ENCODE measurements around the gene EIF3B.
"Not testable (repeated sequence)": the region's sequence is repeated elsewhere in the genome, so short reads cannot be mapped to it uniquely, and the experiment has no call there.

EIF3B gene

GRCh38 chr7:2378125-2378524, 23.5 kb downstream of the EIF3B start:
- not testable (repeated sequence) for H3K27ac ChIP-seq (ENCODE audit: low read depth, low read length)

GRCh38 chr7:2379161-2379560, 24.5 kb downstream of the EIF3B start:
- Histone ChIP-seq H3K27ac (ENCODE audit: low read depth, low read length) (no peak overlapping the region), H3K36me3 (ENCODE audit: control insufficient read depth, insufficient read depth, low read length) (peaks cover 79% of the 10 kb centered on the region), H3K9ac (ENCODE audit: low read depth, low read length) (no peak overlapping the region), H3K4me3 (ENCODE audit: low read depth, low read length) (no peak overlapping the region), H3K4me1 (ENCODE audit: control insufficient read depth, insufficient read depth, low read length) (no peaks in the 10 kb centered on the region), H3K9me3 (ENCODE audit: control insufficient read depth, insufficient read depth, low read length) (no peaks in the 10 kb centered on the region), H3K27me3 (ENCODE audit: control insufficient read depth, insufficient read depth, low read length) (no peaks in the 10 kb centered on the region)

More at GRCh38 chr7:2378125-2378524, 23.5 kb downstream of the EIF3B start:
- not testable (repeated sequence) for H3K27me3 ChIP-seq (ENCODE audit: control insufficient read depth, insufficient read depth, low read length); H3K9ac ChIP-seq (ENCODE audit: low read depth, low read length); H3K9me3 ChIP-seq (ENCODE audit: control insufficient read depth, insufficient read depth, low read length); H3K4me1 ChIP-seq (ENCODE audit: control insufficient read depth, insufficient read depth, low read length); H3K4me3 ChIP-seq (ENCODE audit: low read depth, low read length)
- peaks cover 89% of the 10 kb centered on the region for H3K36me3 ChIP-seq (ENCODE audit: control insufficient read depth, insufficient read depth, low read length)

- Histone ChIP-seq H3K4me3 (ENCODE audit: low read depth, low read length) (no peak overlapping the region), H3K9me3 (ENCODE audit: control insufficient read depth, insufficient read depth, low read length) (no peaks in the 10 kb centered on the region), H3K9ac (ENCODE audit: low read depth, low read length) (no peak overlapping the region), H3K4me1 (ENCODE audit: control insufficient read depth, insufficient read depth, low read length) (no peaks in the 10 kb centered on the region), H3K27me3 (ENCODE audit: control insufficient read depth, insufficient read depth, low read length) (no peaks in the 10 kb centered on the region), H3K27ac (ENCODE audit: low read depth, low read length) (no peak overlapping the region), H3K36me3 (ENCODE audit: control insufficient read depth, insufficient read depth, low read length) (peaks cover 71% of the 10 kb centered on the region)
These were observed 25.3 kb downstream of the EIF3B start for GRCh38 chr7:2379821-2380450.

GRCh38 chr7:2380461-2380860, 25.8 kb downstream of the EIF3B start:
- Histone ChIP-seq H3K27ac (ENCODE audit: low read depth, low read length) (no peak overlapping the region), H3K4me3 (ENCODE audit: low read depth, low read length) (no peak overlapping the region), H3K27me3 (ENCODE audit: control insufficient read depth, insufficient read depth, low read length) (no peaks in the 10 kb centered on the region), H3K9ac (ENCODE audit: low read depth, low read length) (no peak overlapping the region), H3K4me1 (ENCODE audit: control insufficient read depth, insufficient read depth, low read length) (no peaks in the 10 kb centered on the region), H3K36me3 (ENCODE audit: control insufficient read depth, insufficient read depth, low read length) (peaks cover 66% of the 10 kb centered on the region), H3K9me3 (ENCODE audit: control insufficient read depth, insufficient read depth, low read length) (no peaks in the 10 kb centered on the region)

- no peak overlapping the region for H3K27ac ChIP-seq (ENCODE audit: low read depth, low read length)
- H3K9ac ChIP-seq (ENCODE audit: low read depth, low read length): no peak overlapping the region
- H3K36me3 ChIP-seq (ENCODE audit: control insufficient read depth, insufficient read depth, low read length): peaks cover 58% of the 10 kb centered on the region
- H3K9me3 ChIP-seq (ENCODE audit: control insufficient read depth, insufficient read depth, low read length): no peaks in the 10 kb centered on the region
- no peaks in the 10 kb centered on the region for H3K4me1 ChIP-seq (ENCODE audit: control insufficient read depth, insufficient read depth, low read length)
- no peaks in the 10 kb centered on the region for H3K27me3 ChIP-seq (ENCODE audit: control insufficient read depth, insufficient read depth, low read length)
- H3K4me3 ChIP-seq (ENCODE audit: low read depth, low read length): no peak overlapping the region
These were observed 26.6 kb downstream of the EIF3B start for GRCh38 chr7:2381227-2381626.

- Histone ChIP-seq H3K9me3 (ENCODE audit: control insufficient read depth, insufficient read depth, low read length) (no peaks in the 10 kb centered on the region), H3K27ac (ENCODE audit: low read depth, low read length) (no peak overlapping the region), H3K9ac (ENCODE audit: low read depth, low read length) (no peak overlapping the region), H3K27me3 (ENCODE audit: control insufficient read depth, insufficient read depth, low read length) (no peaks in the 10 kb centered on the region), H3K36me3 (ENCODE audit: control insufficient read depth, insufficient read depth, low read length) (peaks cover 51% of the 10 kb centered on the region), H3K4me1 (ENCODE audit: control insufficient read depth, insufficient read depth, low read length) (no peaks in the 10 kb centered on the region), H3K4me3 (ENCODE audit: low read depth, low read length) (no peak overlapping the region)
These were observed 27.4 kb downstream of the EIF3B start for GRCh38 chr7:2381881-2382509.

GRCh38 chr7:2383543-2384274, 29.1 kb downstream of the EIF3B start:
- no peak overlapping the region for H3K27ac ChIP-seq (ENCODE audit: low read depth, low read length)
- no peak overlapping the region for H3K9ac ChIP-seq (ENCODE audit: low read depth, low read length)
- no peaks in the 10 kb centered on the region for H3K27me3 ChIP-seq (ENCODE audit: control insufficient read depth, insufficient read depth, low read length)
- H3K36me3 ChIP-seq (ENCODE audit: control insufficient read depth, insufficient read depth, low read length): peaks cover 39% of the 10 kb centered on the region
- no peaks in the 10 kb centered on the region for H3K4me1 ChIP-seq (ENCODE audit: control insufficient read depth, insufficient read depth, low read length)
- H3K9me3 ChIP-seq (ENCODE audit: control insufficient read depth, insufficient read depth, low read length): no peaks in the 10 kb centered on the region
- H3K4me3 ChIP-seq (ENCODE audit: low read depth, low read length): no peak overlapping the region

GRCh38 chr7:2384354-2385243, 30.0 kb downstream of the EIF3B start:
- no peaks in the 10 kb centered on the region for H3K27me3 ChIP-seq (ENCODE audit: control insufficient read depth, insufficient read depth, low read length)
- no peaks in the 10 kb centered on the region for H3K9me3 ChIP-seq (ENCODE audit: control insufficient read depth, insufficient read depth, low read length)
- H3K4me3 ChIP-seq (ENCODE audit: low read depth, low read length): no peak overlapping the region
- peaks cover 30% of the 10 kb centered on the region for H3K36me3 ChIP-seq (ENCODE audit: control insufficient read depth, insufficient read depth, low read length)
- no peaks in the 10 kb centered on the region for H3K4me1 ChIP-seq (ENCODE audit: control insufficient read depth, insufficient read depth, low read length)
- H3K9ac ChIP-seq (ENCODE audit: low read depth, low read length): no peak overlapping the region
- no peak overlapping the region for H3K27ac ChIP-seq (ENCODE audit: low read depth, low read length)

GRCh38 chr7:2386122-2386521, 31.5 kb downstream of the EIF3B start:
- not testable (repeated sequence) for H3K4me1 ChIP-seq (ENCODE audit: control insufficient read depth, insufficient read depth, low read length); H3K9me3 ChIP-seq (ENCODE audit: control insufficient read depth, insufficient read depth, low read length); H3K4me3 ChIP-seq (ENCODE audit: low read depth, low read length); H3K27ac ChIP-seq (ENCODE audit: low read depth, low read length); H3K9ac ChIP-seq (ENCODE audit: low read depth, low read length); H3K27me3 ChIP-seq (ENCODE audit: control insufficient read depth, insufficient read depth, low read length)
- peaks cover 15% of the 10 kb centered on the region for H3K36me3 ChIP-seq (ENCODE audit: control insufficient read depth, insufficient read depth, low read length)

GRCh38 chr7:2386964-2387669, 32.5 kb downstream of the EIF3B start:
- H3K4me1 ChIP-seq (ENCODE audit: control insufficient read depth, insufficient read depth, low read length): peaks cover 4% of the 10 kb centered on the region; the same call in 1 of the 2 replicates
- H3K36me3 ChIP-seq (ENCODE audit: control insufficient read depth, insufficient read depth, low read length): peaks cover 5% of the 10 kb centered on the region
- no peaks in the 10 kb centered on the region for H3K27me3 ChIP-seq (ENCODE audit: control insufficient read depth, insufficient read depth, low read length)
- H3K9me3 ChIP-seq (ENCODE audit: control insufficient read depth, insufficient read depth, low read length): no peaks in the 10 kb centered on the region
- H3K4me3 ChIP-seq (ENCODE audit: low read depth, low read length): no peak overlapping the region
- no peak overlapping the region for H3K9ac ChIP-seq (ENCODE audit: low read depth, low read length)
- H3K27ac ChIP-seq (ENCODE audit: low read depth, low read length): peak overlapping the region; percentile 8

Measured in HUES48 (cell line).